ENCODE data around the gene CHL1. TPM values are rescaled to one million over a fixed set of nuclear protein-coding genes. Genes with fewer than 3 reads are reported as not detected.

Gene CHL1
- total RNA-seq, 1 experiment from 2014 or later: not detected

- intact Hi-C loops (cut with micrococcal nuclease; ENCODE audit: unreplicated experiment): no loop called here
- H3K36me3 Mint-ChIP-seq (ENCODE audit: insufficient read depth, unreplicated experiment): no peaks in the 10 kb centered on the region
- no peaks in the 10 kb centered on the region for H3K9me3 Mint-ChIP-seq (ENCODE audit: unreplicated experiment)
Observed at GRCh38 chr3:420584-420983, 224.0 kb downstream of the CHL1 start.

GRCh38 chr3:425079-425478 is 228.5 kb downstream of the CHL1 start:
- no peaks in the 10 kb centered on the region for H3K9me3 ChIP-seq
- Mint-ChIP-seq H3K9me3 (ENCODE audit: unreplicated experiment) (no peaks in the 10 kb centered on the region), H3K4me3 (ENCODE audit: unreplicated experiment) (no peak overlapping the region), H3K4me1 (ENCODE audit: low read depth, unreplicated experiment) (no peaks in the 10 kb centered on the region), H3K27ac (ENCODE audit: unreplicated experiment) (no peak overlapping the region), H3K27me3 (ENCODE audit: insufficient read depth, unreplicated experiment) (no peaks in the 10 kb centered on the region), H3K36me3 (ENCODE audit: insufficient read depth, unreplicated experiment) (no peaks in the 10 kb centered on the region)
- H3K4me3 ChIP-seq (ENCODE audit: low read depth, low read length): no peak overlapping the region
- TF ChIP-seq CTCF (IDR thresholded peaks at IDR 0.05; ENCODE audit: insufficient read depth in 1 of 2, low read depth in 1 of 2, low read length in 1 of 2, severe bottlenecking in 1 of 2, unreplicated experiment in 1 of 2): no peak
- no peaks in the 10 kb centered on the region for H3K4me1 ChIP-seq
- CTCF ChIA-PET: no interaction called here
- no TSS peak for BruUV-seq (replicated peaks)
- POLR2A ChIA-PET: no interaction called here
- H3K27me3 ChIP-seq (replicated peaks; ENCODE audit: control insufficient read depth, insufficient read depth, low read length): no peaks in the 10 kb centered on the region
- H3K36me3 ChIP-seq (ENCODE audit: control insufficient read depth, insufficient read depth, low read length): no peaks in the 10 kb centered on the region
- no peak for DNase-seq
- intact Hi-C loops (cut with micrococcal nuclease; ENCODE audit: unreplicated experiment): no loop called here

More at GRCh38 chr3:420584-420983, 224.0 kb downstream of the CHL1 start:
- no TSS peak for BruUV-seq (replicated peaks)
- no peak for DNase-seq
- Mint-ChIP-seq H3K27me3 (ENCODE audit: insufficient read depth, unreplicated experiment) (no peaks in the 10 kb centered on the region), H3K4me3 (ENCODE audit: unreplicated experiment) (no peak overlapping the region), H3K27ac (ENCODE audit: unreplicated experiment) (no peak overlapping the region), H3K4me1 (ENCODE audit: low read depth, unreplicated experiment) (no peaks in the 10 kb centered on the region)
- Histone ChIP-seq H3K36me3 (ENCODE audit: control insufficient read depth, insufficient read depth, low read length) (no peaks in the 10 kb centered on the region), H3K4me3 (ENCODE audit: low read depth, low read length) (no peak overlapping the region), H3K4me1 (no peaks in the 10 kb centered on the region), H3K9me3 (no peaks in the 10 kb centered on the region), H3K27me3 (replicated peaks; ENCODE audit: control insufficient read depth, insufficient read depth, low read length) (no peaks in the 10 kb centered on the region)
- POLR2A ChIA-PET: no interaction called here
- no peak for TF ChIP-seq CTCF (IDR thresholded peaks at IDR 0.05; ENCODE audit: insufficient read depth in 1 of 2, low read depth in 1 of 2, low read length in 1 of 2, severe bottlenecking in 1 of 2, unreplicated experiment in 1 of 2)
- CTCF ChIA-PET: no interaction called here

GRCh38 chr3:426072-426471 is 229.5 kb downstream of the CHL1 start:
- DNase-seq: no peak

More at GRCh38 chr3:426072-426471, 229.5 kb downstream of the CHL1 start:
- intact Hi-C loops (cut with micrococcal nuclease; ENCODE audit: unreplicated experiment): no loop called here
- Histone ChIP-seq H3K4me1 (no peaks in the 10 kb centered on the region), H3K4me3 (ENCODE audit: low read depth, low read length) (no peak overlapping the region), H3K9me3 (no peaks in the 10 kb centered on the region), H3K36me3 (ENCODE audit: control insufficient read depth, insufficient read depth, low read length) (no peaks in the 10 kb centered on the region), H3K27me3 (replicated peaks; ENCODE audit: control insufficient read depth, insufficient read depth, low read length) (no peaks in the 10 kb centered on the region)
- ChIA-PET POLR2A (no interaction called here), CTCF (no interaction called here)
- no peaks in the 10 kb centered on the region for H3K9me3 Mint-ChIP-seq (ENCODE audit: unreplicated experiment)
- no peak overlapping the region for H3K4me3 Mint-ChIP-seq (ENCODE audit: unreplicated experiment)
- no peaks in the 10 kb centered on the region for H3K27me3 Mint-ChIP-seq (ENCODE audit: insufficient read depth, unreplicated experiment)
- H3K36me3 Mint-ChIP-seq (ENCODE audit: insufficient read depth, unreplicated experiment): no peaks in the 10 kb centered on the region
- H3K27ac Mint-ChIP-seq (ENCODE audit: unreplicated experiment): no peak overlapping the region
- BruUV-seq (replicated peaks): no TSS peak
- TF ChIP-seq CTCF (IDR thresholded peaks at IDR 0.05; ENCODE audit: insufficient read depth in 1 of 2, low read depth in 1 of 2, low read length in 1 of 2, severe bottlenecking in 1 of 2, unreplicated experiment in 1 of 2): no peak
- no peaks in the 10 kb centered on the region for H3K4me1 Mint-ChIP-seq (ENCODE audit: low read depth, unreplicated experiment)
